ENCODE results near the gene BMERB1. TPM values are rescaled to one million over a fixed set of nuclear protein-coding genes. Genes with fewer than 3 reads are reported as not detected.

BMERB1 gene
- polyA plus RNA-seq, 1 of the 3 experiments (the other 2 are of a cell fraction) = 33.9 TPM

DNA sequence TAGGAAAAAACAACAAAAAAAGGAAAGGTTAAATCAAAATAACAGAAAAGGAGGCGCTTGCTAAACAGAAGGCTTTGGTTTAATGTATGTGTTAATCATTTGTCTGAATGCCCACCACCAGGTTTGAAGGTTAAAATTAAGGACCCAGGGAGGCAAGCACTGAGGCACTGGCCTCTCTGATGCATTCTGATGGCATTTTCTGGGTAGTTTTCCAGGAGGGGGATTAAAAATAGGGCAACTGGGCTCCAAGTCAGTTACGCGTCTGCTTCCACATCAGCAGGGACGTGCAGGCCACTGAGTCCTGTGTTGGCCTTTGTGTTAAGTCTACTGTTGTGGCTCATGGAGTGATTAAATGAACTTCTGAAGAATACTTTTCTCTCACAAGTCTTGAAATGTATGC, 181.6 kb downstream of the BMERB1 start:
- no peak overlapping the region for H2AFZ ChIP-seq (ENCODE audit: low read depth)
- H3K9me2 ChIP-seq = no peaks in the 10 kb centered on the region
- no peak overlapping the region for H3K4me2 ChIP-seq
- no peak for DNase-seq
- WGBS (ENCODE audit: low lambda C conversion rate) = 97% methylated on average over 4 of the region's 4 CpGs
- no peak overlapping the region for H3K27ac ChIP-seq (ENCODE audit: low read depth in 2 of 2, low read length in 1 of 2)
- H3K4me1 ChIP-seq (ENCODE audit: control insufficient read depth in 1 of 2, insufficient read depth in 2 of 2, low read depth in 1 of 2, low read length in 1 of 2) = peaks cover 0 to 10% of the 10 kb centered on the region in 2 experiments; a peak in 1 of 4 replicates
- no peak overlapping the region for H3K9ac ChIP-seq
- no peaks in the 10 kb centered on the region for H3K9me3 ChIP-seq
- no peaks in the 10 kb centered on the region for H3K27me3 ChIP-seq (ENCODE audit: insufficient read depth)
- no peaks in the 10 kb centered on the region for H3K79me2 ChIP-seq (ENCODE audit: insufficient read depth)
- POLR2A ChIA-PET = no interaction called here
- peaks cover 48 to 67% of the 10 kb centered on the region in 2 experiments for H3K36me3 ChIP-seq (replicated peaks in 1 of 2; ENCODE audit: control insufficient read depth in 1 of 2, insufficient read depth in 2 of 2, low read length in 1 of 2)
- TF ChIP-seq NRF1 (IDR thresholded peaks at IDR 0.05; ENCODE audit: low read depth, low read length) (no peak), ZBTB33 (IDR thresholded peaks at IDR 0.05; ENCODE audit: borderline replicate concordance, low read depth) (no peak), ELF1 (IDR thresholded peaks at IDR 0.05) (no peak), YY1 (IDR thresholded peaks at IDR 0.05; ENCODE audit: low read depth) (no peak), SIN3A (IDR thresholded peaks at IDR 0.05; ENCODE audit: borderline replicate concordance, low read depth, low read length) (no peak), TEAD4 (IDR thresholded peaks at IDR 0.05; ENCODE audit: borderline replicate concordance, insufficient read depth) (no peak), EZH2phosphoT487 (IDR thresholded peaks at IDR 0.05; ENCODE audit: borderline replicate concordance, low read depth) (no peak), MEF2A (IDR thresholded peaks at IDR 0.05; ENCODE audit: borderline replicate concordance, low read depth) (no peak), NFIC (IDR thresholded peaks at IDR 0.05; ENCODE audit: borderline replicate concordance) (no peak), FOSL2 (IDR thresholded peaks at IDR 0.05; ENCODE audit: borderline replicate concordance, low read depth) (no peak), FOXM1 (IDR thresholded peaks at IDR 0.05; ENCODE audit: low read depth) (no peak), GABPA (IDR thresholded peaks at IDR 0.05; ENCODE audit: low read depth) (no peak), CHD2 (IDR thresholded peaks at IDR 0.05; ENCODE audit: low read length, partially characterized antibody) (no peak), IRF3 (IDR thresholded peaks at IDR 0.05; ENCODE audit: low read depth, low read length) (no peak), TCF12 (IDR thresholded peaks at IDR 0.05) (no peak), SMC3 (IDR thresholded peaks at IDR 0.05; ENCODE audit: low read depth, low read length) (no peak), TAF1 (IDR thresholded peaks at IDR 0.05; ENCODE audit: borderline replicate concordance, low read depth, low read length) (no peak), MXI1 (IDR thresholded peaks at IDR 0.05; ENCODE audit: low read depth, low read length) (no peak), POLR2AphosphoS5 (IDR thresholded peaks at IDR 0.05; ENCODE audit: low read depth, low read length) (no peak)
- TF ChIP-seq, protein P1, sequence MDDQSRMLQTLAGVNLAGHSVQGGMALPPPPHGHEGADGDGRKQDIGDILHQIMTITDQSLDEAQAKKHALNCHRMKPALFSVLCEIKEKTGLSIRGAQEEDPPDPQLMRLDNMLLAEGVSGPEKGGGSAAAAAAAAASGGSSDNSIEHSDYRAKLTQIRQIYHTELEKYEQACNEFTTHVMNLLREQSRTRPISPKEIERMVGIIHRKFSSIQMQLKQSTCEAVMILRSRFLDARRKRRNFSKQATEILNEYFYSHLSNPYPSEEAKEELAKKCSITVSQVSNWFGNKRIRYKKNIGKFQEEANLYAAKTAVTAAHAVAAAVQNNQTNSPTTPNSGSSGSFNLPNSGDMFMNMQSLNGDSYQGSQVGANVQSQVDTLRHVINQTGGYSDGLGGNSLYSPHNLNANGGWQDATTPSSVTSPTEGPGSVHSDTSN (IDR thresholded peaks at IDR 0.05) = no peak
- no peak overlapping the region for H3K4me3 ChIP-seq (ENCODE audit: low read depth in 2 of 2, low read length in 1 of 2)
- H4K20me1 ChIP-seq (ENCODE audit: insufficient read depth) = no peaks in the 10 kb centered on the region
- CTCF ChIA-PET = no interaction called here
- H3F3A ChIP-seq (replicated peaks; ENCODE audit: insufficient read depth) = no peaks in the 10 kb centered on the region
